Liver (tissue), 9 donors: Measurements from ENCODE around the gene DNAH8. TPM values are rescaled to one million over a fixed set of nuclear protein-coding genes. Genes with fewer than 3 reads are reported as not detected.

Experiments used
- DNase-seq: peaks from one replicate; pipeline ENCODE4 v3.0.0-alpha.2; 2017; ENCODE audit warnings: low spot score
- H3K27ac ChIP-seq, 2 donors: one replicate each; pipeline ENCODE4 v1.7.0; 2013; ENCODE audit warnings: inconsistent platforms in 2 of 2, low read length in 2 of 2, control low read depth in 1 of 2, low read depth in 1 of 2, mild to moderate bottlenecking in 1 of 2
- H3K27me3 ChIP-seq, 4 donors: one replicate each; pipeline versions ENCODE4 v1.6.1 to v1.7.0; 2013; ENCODE audit warnings: low read length in 3 of 4, inconsistent platforms in 1 of 4, mild to moderate bottlenecking in 1 of 4, moderate library complexity in 1 of 4; ENCODE audit not compliant: control insufficient read depth in 4 of 4, insufficient read depth in 4 of 4
- H3K36me3 ChIP-seq, 4 donors: one replicate each; pipeline versions ENCODE4 v1.6.1 to v1.7.0; 2013; ENCODE audit warnings: low read length in 3 of 4, mild to moderate bottlenecking in 3 of 4, low read depth in 1 of 4, moderate library complexity in 1 of 4; ENCODE audit not compliant: control insufficient read depth in 4 of 4, insufficient read depth in 3 of 4
- H3K4me1 ChIP-seq, 4 donors: one replicate each; pipeline versions ENCODE4 v1.6.1 to v1.7.0; 2013; ENCODE audit warnings: low read length in 3 of 4, mild to moderate bottlenecking in 3 of 4, moderate library complexity in 1 of 4; ENCODE audit not compliant: control insufficient read depth in 4 of 4, insufficient read depth in 4 of 4
- H3K4me3 ChIP-seq, 3 donors: one replicate each; pipeline versions ENCODE4 v1.6.1 to v1.7.0; 2013; ENCODE audit warnings: low read length in 3 of 3, control low read depth in 1 of 3, low read depth in 1 of 3, mild to moderate bottlenecking in 1 of 3
- H3K9ac ChIP-seq, 2 donors: one replicate each; pipeline ENCODE4 v1.7.0; 2013; ENCODE audit warnings: low read length in 2 of 2, mild to moderate bottlenecking in 2 of 2, moderate library complexity in 2 of 2, control low read depth in 1 of 2, low read depth in 1 of 2
- H3K9me3 ChIP-seq, 4 donors: one replicate each; pipeline versions ENCODE4 v1.6.1 to v1.7.0; 2013; ENCODE audit warnings: low read length in 3 of 4; ENCODE audit not compliant: control insufficient read depth in 4 of 4
- ATF3 ChIP-seq: IDR thresholded peaks from 2 replicates; pipeline ENCODE4 v1.6.1; 2016; ENCODE audit warnings: antibody characterized with exemption
- CTCF ChIP-seq: fragments of 150-350 bp; IDR thresholded peaks from 2 replicates; pipeline ENCODE4 v1.5.1; 2017; ENCODE audit warnings: improper control_type of control experiment, low read depth, low read length; ENCODE audit not compliant: missing input control
- EGR1 ChIP-seq, 2 donors: IDR thresholded peaks; 2 replicates each; pipeline ENCODE4 v1.6.1; 2016 to 2018; ENCODE audit warnings: antibody characterized with exemption in 2 of 2, low read depth in 2 of 2
- FOXA1 ChIP-seq: IDR thresholded peaks from 2 replicates; pipeline ENCODE4 v1.6.1; 2016; ENCODE audit warnings: antibody characterized with exemption
- FOXA2 ChIP-seq: IDR thresholded peaks from 2 replicates; pipeline ENCODE4 v1.6.1; 2016; ENCODE audit warnings: antibody characterized with exemption
- GABPA ChIP-seq, 2 donors: IDR thresholded peaks in 1 of 2; conservative IDR thresholded peaks in 1 of 2; 2 replicates each; pipeline ENCODE4 v1.6.1; 2016; ENCODE audit warnings: antibody characterized with exemption in 2 of 2, mild to moderate bottlenecking in 1 of 2, moderate library complexity in 1 of 2
- HNF4A ChIP-seq, 2 donors: conservative IDR thresholded peaks; 2 replicates each; pipeline ENCODE4 v1.6.1; 2016; ENCODE audit warnings: antibody characterized with exemption in 2 of 2, mild to moderate bottlenecking in 2 of 2
- HNF4G ChIP-seq: IDR thresholded peaks from 2 replicates; pipeline ENCODE4 v1.6.1; 2016; ENCODE audit warnings: antibody characterized with exemption
- JUND ChIP-seq, 2 donors: IDR thresholded peaks; 2 replicates each; pipeline ENCODE4 v1.6.1; 2016; ENCODE audit warnings: antibody characterized with exemption in 2 of 2
- MAX ChIP-seq: IDR thresholded peaks from 2 replicates; pipeline ENCODE4 v1.6.1; 2016; ENCODE audit warnings: antibody characterized with exemption
- NR2F2 ChIP-seq: IDR thresholded peaks from 2 replicates; pipeline ENCODE4 v1.6.1; 2016; ENCODE audit warnings: antibody characterized with exemption
- RAD21 ChIP-seq, 2 donors: IDR thresholded peaks; 2 replicates each; pipeline ENCODE4 v1.6.1; 2016; ENCODE audit warnings: antibody characterized with exemption in 2 of 2, mild to moderate bottlenecking in 2 of 2
- RXRA ChIP-seq, 2 donors: IDR thresholded peaks; 2 replicates each; pipeline ENCODE4 v1.6.1; 2017 to 2018; ENCODE audit warnings: antibody characterized with exemption in 2 of 2, mild to moderate bottlenecking in 1 of 2
- SP1 ChIP-seq: IDR thresholded peaks from 2 replicates; pipeline ENCODE4 v1.6.1; 2018; ENCODE audit warnings: antibody characterized with exemption, mild to moderate bottlenecking
- TAF1 ChIP-seq: conservative IDR thresholded peaks from 2 replicates; pipeline ENCODE4 v1.6.1; 2016; ENCODE audit warnings: antibody characterized with exemption, mild to moderate bottlenecking
- YY1 ChIP-seq: IDR thresholded peaks from 2 replicates; pipeline ENCODE4 v1.6.1; 2016; ENCODE audit warnings: antibody characterized with exemption, mild to moderate bottlenecking
- ZBTB33 ChIP-seq: IDR thresholded peaks from 2 replicates; pipeline ENCODE4 v1.6.1; 2016; ENCODE audit warnings: antibody characterized with exemption
- WGBS: extraction: QIAGEN DNeasy Blood & Tissue Kit; methylation state at CpG from one replicate; pipeline ENCODE4 v1.1.7; 2013; 5-methylcytosine and 5-hydroxymethylcytosine counted together
- polyA plus RNA-seq, 2 donors: library from polyadenylated mRNA; stranded (reverse) in 1 of 2; unstranded in 1 of 2; fragments of 200-250 nt in 1 of 2; fragments of >200 nt in 1 of 2; fragmentation: Nextera tagmentation in 1 of 2; extraction: Ambion mirVana in 1 of 2; gene quantifications; one replicate each; pipeline versions ENCODE4 v1.2.1 to v1.2.3, GENCODE V29; 2013 to 2015
- total RNA-seq, 2 donors: library from RNA; depleted of rRNA; stranded (reverse); fragments of >200 nt; gene quantifications; one replicate each; pipeline ENCODE4 v1.2.3, GENCODE V29; 2014
- donor health status: healthy.
- donor health status: healthy.
- donor health status: healthy.
- donor health status: healthy.
- donor health status: healthy.

Gene DNAH8
- total and polyA plus RNA-seq, 4 donors, result under 0.01 to 0.05 TPM; not detected in 2

GRCh38 chr6:38806833-38807232 lies 91.7 kb downstream of the DNAH8 start:
- Histone ChIP-seq H3K27ac (no peak overlapping the region), H3K4me1 (no peaks in the 10 kb centered on the region), H3K4me3 (no peak overlapping the region), H3K36me3 (no peaks in the 10 kb centered on the region), H3K27me3 (no peaks in the 10 kb centered on the region), H3K9ac (no peak overlapping the region), H3K9me3 (no peaks in the 10 kb centered on the region)
- TF ChIP-seq CTCF, result no peak
- 75% methylated on average over 3 of the region's 3 CpGs for WGBS
- no peak for DNase-seq

GRCh38 chr6:38808039-38808438 lies 92.9 kb downstream of the DNAH8 start:
- WGBS, result 68% methylated on average over 3 of the region's 3 CpGs
- H3K36me3 ChIP-seq, result no peaks in the 10 kb centered on the region
- H3K27ac ChIP-seq, result no peak overlapping the region
- no peak for DNase-seq
- no peaks in the 10 kb centered on the region for H3K9me3 ChIP-seq
- H3K4me3 ChIP-seq, result no peak overlapping the region
- H3K9ac ChIP-seq, result no peak overlapping the region
- TF ChIP-seq FOXA2, result no peak
- TF ChIP-seq RAD21 (IDR thresholded peaks at IDR 0.05), result no peak
- no peak for TF ChIP-seq JUND (IDR thresholded peaks at IDR 0.05)
- no peak for TF ChIP-seq RXRA (IDR thresholded peaks at IDR 0.05)
- no peaks in the 10 kb centered on the region for H3K4me1 ChIP-seq
- no peaks in the 10 kb centered on the region for H3K27me3 ChIP-seq

GRCh38 chr6:38813041-38813823 lies 98.1 kb downstream of the DNAH8 start:
- no peak overlapping the region for H3K4me3 ChIP-seq
- no peaks in the 10 kb centered on the region for H3K9me3 ChIP-seq
- H3K9ac ChIP-seq, result no peak overlapping the region
- H3K27me3 ChIP-seq, result no peaks in the 10 kb centered on the region
- no peak overlapping the region for H3K27ac ChIP-seq
- no peaks in the 10 kb centered on the region for H3K36me3 ChIP-seq
- no peak for DNase-seq
- no peaks in the 10 kb centered on the region for H3K4me1 ChIP-seq
- 58% methylated on average over 5 of the region's 5 CpGs for whole genome bisulfite sequencing
- TF ChIP-seq HNF4G (no peak), SP1 (no peak), YY1 (no peak), HNF4A (conservative IDR thresholded peaks at IDR 0.05) (no peak), ATF3 (no peak), CTCF (no peak), MAX (no peak), JUND (IDR thresholded peaks at IDR 0.05) (no peak), EGR1 (IDR thresholded peaks at IDR 0.05; ENCODE audit: low read depth in 2 of 2) (no peak), ZBTB33 (no peak), FOXA2 (no peak), FOXA1 (no peak), TAF1 (no peak), NR2F2 (no peak), RXRA (IDR thresholded peaks at IDR 0.05) (no peak), RAD21 (IDR thresholded peaks at IDR 0.05) (no peak), GABPA (IDR thresholded peaks at IDR 0.05 in 1 of 2, conservative IDR thresholded peaks at IDR 0.05 in 1 of 2) (no peak)
